Stimulated activated CD8-positive, alpha-beta memory T cell treated with anti-CD3 and anti-CD28 coated beads, Interleukin-15, amount 100 ng/mL, for 48 hours (primary cell): ENCODE measurements around the gene GRID1.

Experiments
- DNase-seq, 2 donors: peaks; one replicate each; pipeline ENCODE4 v3.0.0-alpha.2; 2020; ENCODE audit warnings: low read depth in 2 of 2

Gene GRID1

DNA sequence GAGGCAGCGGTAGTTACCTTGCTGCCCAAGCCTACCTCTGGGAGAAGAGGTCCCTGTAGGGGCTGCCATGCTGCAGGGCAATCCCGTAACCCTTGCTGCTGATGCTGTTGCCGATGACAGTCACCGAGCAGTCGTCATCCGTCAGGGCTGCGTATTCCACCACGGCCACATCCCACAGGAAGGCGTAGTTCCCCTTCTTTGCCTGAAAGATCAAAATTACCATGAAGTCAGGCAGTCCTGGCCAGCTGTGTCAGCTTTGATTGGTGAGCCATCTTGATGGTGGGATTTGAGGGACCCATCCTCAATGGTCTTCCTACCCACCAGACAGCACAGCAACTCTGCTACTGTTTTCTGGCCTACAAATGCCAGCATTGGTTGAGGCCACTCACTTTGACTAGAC is 746.8 kb downstream of the GRID1 start:
- DNase-seq, result no peak

DNA sequence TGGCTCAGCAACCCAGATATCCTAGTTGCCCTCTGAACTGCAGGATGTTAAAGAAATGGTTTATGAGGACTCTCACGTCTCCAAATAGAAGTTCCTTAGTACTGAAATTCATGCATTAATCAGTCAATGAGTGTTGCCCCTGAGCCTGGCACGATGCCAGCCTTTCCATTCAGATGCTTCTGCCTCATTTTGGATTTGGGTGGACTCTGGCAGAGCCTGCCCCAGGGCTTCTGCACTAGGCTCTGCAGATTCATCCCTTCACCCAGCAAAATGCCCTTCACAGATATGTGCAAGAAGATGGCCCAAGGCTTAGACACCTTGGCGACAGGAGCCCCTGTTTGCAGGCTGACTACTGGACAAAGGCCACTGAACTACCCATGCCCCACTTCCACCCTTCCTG is 747.8 kb downstream of the GRID1 start:
- no peak for DNase-seq

DNA sequence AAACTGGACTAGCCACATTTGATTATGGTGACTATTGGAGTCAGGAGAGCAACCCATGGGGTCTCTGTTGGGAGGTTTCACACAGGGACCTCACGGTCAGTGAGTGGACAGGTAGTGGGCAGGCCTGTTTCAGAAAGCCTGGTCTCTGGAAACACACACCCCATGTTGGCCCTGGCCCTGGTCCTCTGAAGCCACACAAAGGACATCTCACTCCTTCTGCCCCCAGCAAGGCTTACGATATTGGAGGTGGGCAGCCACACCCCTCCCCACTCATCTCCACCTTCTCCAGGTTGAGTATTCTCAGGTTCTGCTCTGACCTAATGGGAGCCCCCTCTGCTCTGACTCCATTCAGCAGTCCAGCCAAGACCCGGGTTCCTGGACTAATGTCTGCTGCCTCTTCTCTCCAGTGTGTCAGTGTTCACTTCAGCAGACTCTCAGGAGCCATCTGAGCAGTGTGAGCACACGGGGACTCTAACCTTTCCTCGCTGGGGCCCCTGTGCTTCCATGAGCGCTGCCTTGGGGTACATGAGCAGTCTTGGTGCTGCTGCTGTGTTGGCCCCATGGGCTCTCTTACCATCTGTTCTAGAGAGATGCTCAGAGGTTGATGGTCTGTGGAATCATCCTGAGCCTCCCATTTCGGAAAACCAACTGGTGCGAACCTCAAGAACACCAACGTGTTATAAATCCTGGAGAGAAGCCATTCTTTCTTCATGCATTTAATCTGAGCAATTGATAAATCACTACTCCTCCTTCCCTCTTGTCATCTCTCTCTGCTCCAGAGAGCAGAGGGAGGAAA is 748.6 kb downstream of the GRID1 start:
- no peak for DNase-seq

DNA sequence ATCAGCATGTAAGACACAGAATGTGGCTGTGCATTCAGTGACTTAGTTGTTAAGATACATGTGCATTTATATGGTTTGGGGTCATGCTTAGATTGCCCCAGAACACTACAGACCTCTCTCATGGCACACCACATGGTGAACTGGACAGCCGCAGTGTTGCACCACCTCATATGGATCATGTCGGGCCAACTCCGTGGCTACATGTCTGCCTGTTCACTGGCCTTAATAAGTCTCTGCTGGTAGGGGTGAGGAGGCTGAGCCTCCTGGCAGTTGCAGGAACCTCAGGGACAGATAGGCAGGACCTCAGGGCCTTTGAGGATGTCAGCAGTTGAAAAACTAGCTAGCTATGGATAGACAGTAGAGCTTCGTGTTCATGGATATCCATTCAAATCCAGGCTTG is 751.0 kb downstream of the GRID1 start:
- DNase-seq, result no peak

DNA sequence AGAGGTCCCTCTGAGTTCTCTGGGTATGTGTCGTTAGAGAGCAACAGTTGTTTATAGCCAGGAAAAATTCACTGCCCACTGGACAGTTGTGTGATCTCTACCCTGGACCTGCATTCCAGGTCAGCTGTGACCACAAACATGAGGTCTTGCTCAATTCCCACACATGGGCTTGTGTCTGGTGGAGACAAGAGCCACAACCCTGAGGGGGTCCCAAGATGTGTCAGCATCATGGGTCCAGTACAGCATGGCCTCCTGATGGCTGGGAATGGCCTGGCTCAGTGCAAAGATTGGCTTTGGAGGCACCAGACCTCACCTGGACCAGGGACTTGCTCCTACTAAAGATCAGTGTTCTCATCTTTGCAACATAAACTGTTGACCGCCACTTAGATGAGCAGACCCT is 751.6 kb downstream of the GRID1 start:
- DNase-seq, result no peak

DNA sequence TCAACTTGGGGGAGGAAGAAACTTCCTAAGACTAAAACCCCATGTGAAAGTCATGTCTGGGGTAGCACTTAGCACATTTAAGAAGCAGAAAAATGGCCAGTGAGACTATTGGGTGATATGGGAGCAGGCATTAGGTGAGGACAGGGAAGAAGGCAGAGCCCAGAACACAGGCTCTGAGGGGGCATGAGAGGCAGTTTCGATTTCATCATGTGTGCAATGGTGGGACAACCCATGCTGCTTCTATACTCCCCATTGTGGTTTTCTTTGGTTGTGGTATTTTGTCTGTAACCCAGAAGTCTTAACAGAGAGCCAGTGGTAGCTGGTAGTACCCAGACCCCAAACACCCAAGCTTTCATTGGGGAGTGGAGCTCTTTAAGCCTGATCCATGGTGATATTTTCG is 752.0 kb downstream of the GRID1 start:
- DNase-seq, result no peak

DNA sequence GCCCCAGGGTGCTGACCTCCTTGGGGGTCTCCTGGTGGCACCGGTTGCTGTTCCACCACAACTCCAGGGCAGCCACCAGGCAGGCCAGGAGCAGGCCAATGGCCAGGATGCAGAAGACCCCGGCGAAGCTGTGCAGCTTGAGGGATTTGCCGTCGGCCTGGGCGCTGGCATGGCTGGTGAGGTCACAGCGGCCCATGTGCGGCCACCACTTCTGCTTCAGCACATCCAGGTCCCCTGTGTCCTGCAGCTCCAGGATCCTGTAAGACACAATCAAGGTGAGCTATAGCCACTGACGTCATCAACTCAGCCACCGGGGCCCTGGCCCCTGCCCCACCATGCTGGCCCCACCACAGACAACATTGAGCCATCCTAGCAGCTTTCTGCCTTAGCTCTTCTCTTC is 753.2 kb downstream of the GRID1 start:
- no peak for DNase-seq

DNA sequence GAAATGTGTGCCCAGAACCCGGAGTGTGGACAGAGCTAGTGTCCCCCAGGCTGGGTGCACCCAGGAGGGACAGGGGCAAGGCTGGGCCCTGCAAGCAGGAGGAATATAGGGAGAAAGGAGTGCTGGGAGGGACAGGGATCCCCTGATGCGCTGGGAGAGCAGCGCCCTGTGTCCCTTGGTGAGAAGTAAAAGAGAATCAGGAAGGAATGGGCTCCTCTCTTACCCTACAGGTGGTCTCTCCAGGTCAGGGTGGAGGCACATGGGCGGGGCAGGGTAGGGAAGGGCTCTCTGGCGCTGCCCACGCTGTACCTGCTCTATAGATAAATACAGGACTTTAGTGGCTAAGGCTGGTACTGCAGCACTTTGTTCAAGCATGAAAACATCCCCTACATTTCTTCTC is 753.8 kb downstream of the GRID1 start:
- DNase-seq, result no peak

DNA sequence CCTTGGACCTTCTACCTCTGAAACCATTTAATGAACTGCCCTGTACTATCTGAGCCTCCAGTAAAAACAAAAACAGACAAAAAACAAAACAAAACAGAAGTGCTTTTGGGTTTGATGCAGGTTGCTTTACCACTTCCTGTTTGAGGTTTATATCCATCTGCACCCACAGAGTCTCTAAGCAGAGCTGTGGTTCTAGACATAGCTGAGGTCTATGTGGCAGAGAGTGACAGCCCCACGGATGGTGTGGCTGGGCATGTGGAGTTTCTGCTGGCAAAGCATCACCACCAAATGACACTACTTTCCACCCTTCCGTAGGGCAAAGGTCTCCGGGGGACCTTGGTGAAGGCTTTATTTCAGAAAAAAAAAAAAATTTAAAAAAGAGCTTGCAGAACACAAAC is 754.2 kb downstream of the GRID1 start:
- DNase-seq, result peak in 1 of 2 donors; percentile 4

DNA sequence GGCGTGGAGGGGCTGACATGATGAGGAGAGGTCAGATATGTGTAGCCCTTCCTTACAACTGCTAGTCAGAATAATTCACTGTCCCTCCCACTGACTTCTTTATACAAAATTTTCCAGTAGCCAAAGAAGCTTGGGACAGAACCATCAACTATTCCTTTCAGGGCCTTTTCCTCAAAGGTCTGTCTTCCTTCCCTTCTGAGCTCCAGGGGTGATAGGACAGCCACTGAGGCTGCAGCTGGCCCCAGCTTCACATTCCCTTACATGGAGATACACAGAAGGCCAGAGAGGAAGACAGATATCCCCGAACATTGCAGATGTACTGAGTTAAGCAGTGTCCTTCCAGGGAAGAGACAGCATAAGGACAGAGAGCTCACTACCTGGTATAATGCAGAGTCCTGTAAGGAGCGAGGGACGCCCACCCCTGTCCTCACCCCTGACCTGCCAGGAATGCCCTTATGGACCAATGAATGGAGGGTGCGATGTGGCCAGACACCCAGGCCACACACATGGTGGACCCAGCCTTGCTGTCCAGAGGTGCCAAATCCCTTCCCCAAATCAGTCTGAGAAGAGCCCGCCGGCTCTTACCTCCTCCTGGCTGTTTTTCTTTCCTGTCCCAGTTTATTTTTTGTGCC is 754.7 kb downstream of the GRID1 start:
- DNase-seq, result no peak

DNA sequence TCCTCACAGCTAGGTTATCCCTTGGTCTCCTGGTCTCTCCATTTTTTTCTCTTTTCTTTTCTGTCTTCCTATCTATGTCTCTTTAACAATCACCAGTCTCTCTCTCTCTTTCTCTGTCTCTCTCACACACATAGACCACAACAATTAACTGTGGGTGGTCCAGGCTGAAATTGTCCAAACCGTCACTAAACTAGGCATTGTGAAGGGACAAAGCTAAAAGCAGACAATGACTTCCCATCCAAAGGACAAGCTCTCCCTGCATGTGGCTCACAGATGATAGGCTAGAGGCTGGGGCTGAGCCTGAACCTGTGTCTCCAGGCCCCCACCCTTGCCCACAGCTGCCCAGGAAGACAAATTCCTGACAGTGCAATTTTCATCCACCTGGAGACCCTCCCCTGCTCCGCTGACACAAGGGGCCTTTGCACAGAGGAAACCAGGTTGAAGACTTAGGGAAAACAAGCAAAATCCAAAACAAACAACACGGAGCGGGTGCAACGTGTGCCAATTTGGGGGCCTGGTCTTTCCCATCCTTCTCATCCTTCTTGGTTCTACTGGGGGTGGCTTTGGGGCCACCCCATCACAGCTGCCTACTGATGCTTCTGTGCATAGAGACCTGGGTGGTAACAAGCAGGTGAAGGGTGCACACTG is 755.4 kb downstream of the GRID1 start:
- DNase-seq, result no peak

DNA sequence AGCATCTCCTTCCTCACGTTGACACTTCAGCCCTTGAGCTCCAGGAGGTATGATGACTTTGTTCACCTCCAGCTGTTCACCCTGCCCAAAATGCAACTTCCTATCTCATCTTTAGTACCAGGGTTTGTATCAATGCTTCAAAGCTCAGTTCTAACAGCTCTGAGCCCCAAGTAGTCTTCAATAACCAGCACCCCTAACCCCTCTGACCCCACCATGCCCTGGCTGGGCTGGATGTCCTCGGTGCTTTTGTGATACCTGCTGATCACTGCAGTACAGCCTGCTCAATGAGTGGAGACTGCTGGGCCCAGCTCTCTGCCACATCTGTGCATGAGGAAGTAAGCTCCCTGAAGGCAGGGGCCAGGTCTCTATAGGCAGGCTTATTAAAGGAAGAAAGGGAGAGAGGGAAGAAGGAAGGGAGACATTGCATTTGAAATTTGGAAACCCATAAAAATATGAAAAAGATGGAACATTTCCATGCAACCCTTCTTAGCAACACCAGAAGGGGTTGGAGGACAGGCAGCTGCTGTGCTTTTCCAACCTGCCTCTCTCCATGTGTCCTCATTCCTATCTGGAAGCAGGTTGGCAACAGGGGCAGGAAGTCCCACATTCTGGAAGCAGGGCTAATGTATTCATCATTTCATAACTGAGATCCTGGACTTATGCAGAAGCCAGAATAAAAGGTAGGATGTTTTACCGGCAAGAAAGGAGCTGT is 756.1 kb downstream of the GRID1 start:
- no peak for DNase-seq

DNA sequence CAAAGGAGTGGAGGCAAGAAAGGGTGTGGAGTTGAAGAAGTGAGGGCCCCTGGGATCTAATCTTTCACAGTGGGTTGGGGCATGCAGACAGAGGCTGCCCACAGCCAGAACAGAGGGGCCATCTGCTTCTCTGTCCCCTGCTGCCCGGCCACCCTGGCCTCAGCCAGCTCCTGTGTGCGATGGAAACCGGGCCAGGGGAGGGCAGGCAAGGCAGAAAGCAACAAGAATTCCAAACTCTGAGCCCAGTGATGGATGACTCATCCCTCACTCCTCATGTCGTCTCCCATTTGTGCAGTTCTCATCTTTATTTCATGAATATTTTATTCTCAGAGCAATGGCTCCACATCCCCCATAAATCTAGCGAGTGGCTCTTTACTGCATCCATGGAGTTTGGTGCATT is 757.1 kb downstream of the GRID1 start:
- no peak for DNase-seq

DNA sequence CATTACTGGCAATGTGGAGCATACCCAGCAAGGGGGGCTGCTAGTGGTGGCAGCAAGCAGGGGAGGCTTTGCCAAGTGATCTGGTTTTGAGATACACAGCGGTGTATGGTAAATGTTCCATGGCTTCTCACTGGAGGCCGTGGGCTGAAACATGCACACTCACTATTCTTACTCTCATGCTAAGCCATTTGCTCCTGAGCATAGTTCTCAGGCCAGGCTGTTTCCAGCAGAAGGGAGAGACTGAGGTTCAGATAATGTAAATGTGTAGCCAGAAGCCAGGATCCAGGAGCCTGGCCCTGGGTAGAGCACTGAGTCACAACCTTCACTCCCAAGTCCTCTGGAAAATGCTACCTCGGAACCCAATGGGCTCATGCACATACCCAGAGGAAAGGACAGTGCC is 757.9 kb downstream of the GRID1 start:
- DNase-seq, result no peak

DNA sequence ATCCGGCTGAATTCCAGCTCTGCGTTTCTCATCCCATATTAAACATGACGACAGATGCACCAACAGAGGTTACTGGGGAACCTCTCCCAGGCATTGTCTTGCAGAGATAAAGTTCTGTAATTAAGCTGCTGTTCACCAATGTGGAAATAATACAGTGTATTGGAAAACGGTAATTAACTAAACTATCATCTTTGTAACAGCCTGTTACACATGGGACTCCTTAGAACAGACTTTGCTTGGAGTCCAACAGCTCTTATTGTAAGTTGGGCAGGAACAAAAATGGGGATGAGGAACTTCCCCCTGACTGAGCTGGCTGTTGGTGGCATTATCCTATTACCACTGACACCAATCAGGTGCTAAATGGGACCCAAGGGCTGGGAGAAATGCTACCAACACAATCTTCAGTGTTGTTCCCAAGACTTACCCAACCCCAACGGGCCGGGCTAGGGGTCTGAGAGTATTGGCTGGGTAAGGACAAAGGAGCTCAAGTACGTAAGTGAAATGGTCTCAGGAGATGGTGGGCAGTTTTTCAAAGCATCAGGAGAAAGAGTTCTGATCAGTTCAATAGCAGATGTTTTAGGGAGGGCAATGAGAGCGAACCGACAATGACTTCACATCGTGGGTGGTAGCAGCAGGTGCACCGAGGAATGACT is 759.4 kb downstream of the GRID1 start:
- no peak for DNase-seq

DNA sequence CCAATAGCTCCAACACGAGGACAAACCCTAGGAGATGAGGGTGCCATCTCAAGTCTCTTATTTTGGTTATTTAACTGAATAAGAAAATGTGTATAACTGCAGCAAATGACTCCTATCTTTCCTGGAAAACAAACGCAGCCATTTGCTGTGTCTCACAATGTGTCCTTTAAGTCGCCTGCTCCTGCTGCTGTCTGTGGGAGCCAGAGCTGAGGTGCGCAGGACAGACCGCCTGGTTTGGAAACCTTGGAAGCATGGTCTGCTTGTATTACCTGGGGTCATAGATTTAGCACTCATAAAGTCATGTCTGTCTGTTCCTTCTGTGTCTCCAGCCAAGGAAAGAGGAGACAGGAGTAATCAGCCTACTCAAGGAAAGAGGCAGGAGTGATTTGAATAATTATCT is 760.2 kb downstream of the GRID1 start:
- DNase-seq, result no peak

DNA sequence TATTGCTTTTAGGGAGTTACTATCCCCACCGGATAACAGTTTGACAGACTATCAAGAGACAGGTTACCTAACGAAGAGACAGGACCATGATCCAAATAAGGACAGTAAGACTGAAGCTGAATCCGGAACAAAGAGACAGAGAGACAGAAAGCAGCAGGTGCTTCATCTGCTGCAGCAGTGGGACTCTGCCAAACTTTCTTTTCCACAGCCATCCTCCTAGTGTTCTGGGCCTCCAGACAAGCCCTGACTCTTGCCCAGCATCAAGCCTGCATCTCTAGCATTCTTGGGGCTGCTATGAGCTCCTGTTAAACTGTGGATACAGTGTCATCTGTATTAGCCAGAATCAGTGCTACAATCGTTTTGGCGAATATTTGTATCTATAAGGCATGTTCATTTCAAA is 761.7 kb downstream of the GRID1 start:
- no peak for DNase-seq

DNA sequence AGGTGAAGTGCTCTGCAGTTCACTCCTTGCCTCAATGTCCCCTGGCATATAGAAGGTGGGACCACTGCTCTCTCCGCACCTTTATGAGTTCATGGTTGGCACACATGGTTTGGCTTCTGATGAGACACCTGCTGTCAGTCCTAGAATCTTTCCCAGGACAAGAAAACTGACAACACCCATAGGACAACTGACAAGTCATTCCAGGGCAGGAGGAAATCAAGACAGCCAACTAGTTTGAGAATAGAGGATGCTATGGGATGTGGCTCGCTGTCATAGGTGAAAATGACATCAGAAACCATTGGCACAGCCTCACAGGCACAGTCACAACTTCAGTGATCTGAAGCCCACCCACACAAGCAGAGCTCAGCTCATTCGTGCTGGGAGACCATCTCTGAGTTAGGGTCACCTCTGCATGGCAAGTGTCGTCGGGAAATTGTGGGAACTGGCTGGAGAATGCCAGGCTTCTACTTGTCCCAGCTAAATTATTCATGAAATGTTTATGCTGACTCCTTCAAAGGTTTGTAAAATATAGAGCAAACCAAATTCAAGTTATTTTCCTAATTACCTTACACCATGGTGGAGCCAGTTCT is 762.4 kb downstream of the GRID1 start:
- no peak for DNase-seq

DNA sequence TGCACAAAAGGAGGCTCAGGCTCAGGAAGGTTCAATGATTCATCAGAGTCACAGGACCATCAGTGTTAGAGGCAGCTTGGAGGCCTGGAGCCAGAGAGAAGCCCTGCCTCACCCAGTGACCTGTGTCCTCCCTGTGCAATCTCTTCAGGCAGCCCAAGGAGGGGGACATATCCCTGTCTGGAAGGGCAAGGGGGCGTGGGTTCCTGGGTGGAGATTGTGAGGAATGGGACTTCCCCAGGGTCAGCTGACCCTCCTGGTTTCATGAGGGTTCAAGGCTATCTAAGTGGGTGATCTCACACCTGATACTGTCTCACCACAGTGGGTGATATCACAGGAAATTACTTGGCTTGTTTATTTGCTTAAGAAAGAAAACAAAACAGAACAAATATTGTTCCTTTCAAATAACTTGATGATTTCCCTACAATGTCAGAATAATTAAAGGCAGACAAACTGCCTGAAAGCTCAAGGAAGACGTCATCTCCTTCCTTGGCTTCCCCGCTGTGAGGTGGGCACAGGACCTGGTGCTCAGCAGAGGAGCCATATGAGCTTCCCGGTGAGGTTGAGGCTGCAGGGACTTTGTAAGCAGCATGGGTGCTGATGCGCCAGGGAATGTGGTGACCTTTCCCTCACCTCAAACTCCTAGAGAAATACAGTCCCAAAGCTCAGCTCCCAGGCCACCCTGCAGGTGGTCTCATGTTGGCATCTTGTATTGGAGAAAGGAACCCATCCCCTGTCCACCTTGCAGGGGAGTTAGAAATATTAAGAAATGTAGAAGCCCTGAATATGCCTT is 763.2 kb downstream of the GRID1 start:
- no peak for DNase-seq

DNA sequence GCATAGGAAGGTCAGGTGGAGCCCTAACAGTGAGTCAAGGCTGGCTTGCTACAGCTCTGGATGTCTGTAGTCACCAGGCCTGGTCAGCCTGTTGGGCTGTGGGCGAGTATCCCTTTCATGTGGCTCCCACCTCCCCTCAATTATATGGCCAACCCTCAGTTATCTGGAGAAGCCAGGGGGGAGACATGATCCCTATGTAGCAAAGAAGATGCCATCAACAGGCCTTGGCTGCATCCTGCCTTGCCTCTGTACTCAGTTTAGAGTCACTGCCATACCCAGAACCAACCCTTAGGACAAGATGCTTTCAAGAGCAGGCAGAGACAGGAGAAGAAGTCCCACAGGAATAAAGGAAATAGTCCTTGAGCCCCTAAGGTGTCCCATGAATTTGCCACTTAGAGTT is 763.9 kb downstream of the GRID1 start:
- DNase-seq, result no peak

DNA sequence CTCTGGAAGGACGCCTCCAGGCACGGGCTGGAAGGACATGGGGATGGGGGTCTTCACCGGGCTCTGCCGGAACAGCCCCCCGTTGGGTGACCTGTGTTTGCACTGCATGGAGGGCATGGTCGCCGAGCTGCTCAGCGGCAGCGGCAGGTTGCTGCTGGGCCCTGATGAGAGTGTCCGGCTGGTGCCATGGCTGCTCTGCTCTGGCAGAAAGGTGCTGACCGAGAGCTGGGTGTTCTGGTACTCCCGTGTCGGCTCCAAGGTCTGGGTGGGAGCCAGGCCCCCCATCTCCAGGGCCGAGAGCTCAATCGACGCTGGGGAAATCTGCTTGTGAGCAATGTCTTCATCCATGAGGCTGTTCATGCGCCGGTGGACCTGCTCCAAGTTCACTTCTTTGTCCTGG is 764.3 kb downstream of the GRID1 start:
- DNase-seq, result no peak
